Endothelial cell of umbilical vein (primary cell): ENCODE results near the gene TTLL11. TPM values are rescaled to one million over a fixed set of nuclear protein-coding genes. Genes with fewer than 3 reads are reported as not detected.

ENCODE experiments used
- BruUV-seq: library from RNA; stranded (reverse); fragments of 400-500 nt; replicated peaks from 2 replicates; lab custom pipeline; 2021; lab: Mats Ljungman, UMichigan
- CTCF ChIA-PET: fragments of 300-600, 350-600 bp; sonication (Branson Sonifier 250); formaldehyde crosslinking; loops from one replicate; lab custom pipeline; 2021; ENCODE audit warnings: antibody characterized with exemption, inconsistent platforms; lab: Charles Lee
- POLR2A ChIA-PET: fragments of 300-600, 350-600 bp; sonication (Branson Sonifier 250); formaldehyde crosslinking; loops from one replicate; lab custom pipeline; 2021; ENCODE audit warnings: antibody characterized with exemption, inconsistent platforms; lab: Charles Lee
- DNase-seq: peaks from one replicate; pipeline ENCODE4 v3.0.0-alpha.2; 2011; ENCODE audit warnings: low read depth, low spot score
- FAIRE-seq: peaks from 2 replicates; lab custom pipeline; 2011; peaks lifted over from hg19 to GRCh38; lab: Jason Lieb, UNC
- H2AFZ ChIP-seq: 2 replicates; pipeline ENCODE4 v1.6.0; 2012; ENCODE audit warnings: low read depth, low read length, control low read depth, inconsistent platforms
- H3K27ac ChIP-seq: 2 replicates; pipeline ENCODE4 v1.5.1; 2011; ENCODE audit warnings: low read depth, mild to moderate bottlenecking, control low read depth, low read length, moderate library complexity; ENCODE audit not compliant: insufficient read depth
- H3K27me3 ChIP-seq, 2 experiments: 2 replicates each; pipeline versions ENCODE4 v1.6.0 to v1.6.1; 2011; ENCODE audit warnings: low read length in 2 of 2, mixed read lengths in 1 of 2; ENCODE audit not compliant: control insufficient read depth in 2 of 2, insufficient read depth in 2 of 2
- H3K36me3 ChIP-seq, 2 experiments: 2 replicates in 1 of 2; 3 replicates in 1 of 2; pipeline ENCODE4 v1.5.1; 2011; ENCODE audit warnings: low read length in 2 of 2, mild to moderate bottlenecking in 1 of 2, moderate library complexity in 1 of 2; ENCODE audit not compliant: control insufficient read depth in 2 of 2, insufficient read depth in 2 of 2; ENCODE audit errors: extremely low read depth in 1 of 2
- H3K4me1 ChIP-seq: 3 replicates; pipeline ENCODE4 v1.5.1; 2011; ENCODE audit warnings: mild to moderate bottlenecking, low read length; ENCODE audit not compliant: control insufficient read depth, insufficient read depth; ENCODE audit errors: extremely low read depth
- H3K4me2 ChIP-seq: 2 replicates; pipeline ENCODE4 v1.6.1; 2011; ENCODE audit warnings: low read length, control low read depth, mixed read lengths; ENCODE audit not compliant: insufficient read depth
- H3K4me3 ChIP-seq, 3 experiments: fragments of 200-600 bp in 1 of 3; sonication (generic), shearing (Covaris generic) in 1 of 3; replicated peaks in 1 of 3; 2 replicates each; pipeline ENCODE4 v1.5.1; 2011 to 2016; ENCODE audit warnings: control low read depth in 3 of 3, low read length in 3 of 3, mild to moderate bottlenecking in 2 of 3, inconsistent platforms in 1 of 3, low read depth in 1 of 3, moderate library complexity in 1 of 3; ENCODE audit not compliant: insufficient read depth in 1 of 3
- H3K79me2 ChIP-seq: 2 replicates; pipeline ENCODE4 v1.6.0; 2012; ENCODE audit warnings: low read length, inconsistent platforms; ENCODE audit not compliant: control insufficient read depth, insufficient read depth
- H3K9ac ChIP-seq: replicated peaks from 2 replicates; pipeline ENCODE3; 2011; ENCODE audit warnings: low read length, control low read depth; ENCODE audit not compliant: insufficient read depth; ENCODE audit errors: extremely low read depth
- H3K9me1 ChIP-seq: replicated peaks from 3 replicates; pipeline ENCODE4 v1.6.0; 2011; ENCODE audit warnings: mild to moderate bottlenecking, low read length; ENCODE audit not compliant: control insufficient read depth, insufficient read depth; ENCODE audit errors: extremely low read depth
- H3K9me3 ChIP-seq: replicated peaks from 2 replicates; pipeline ENCODE4 v1.5.1; 2012; ENCODE audit warnings: low read length, inconsistent platforms; ENCODE audit not compliant: control insufficient read depth, insufficient read depth
- H4K20me1 ChIP-seq: replicated peaks from 2 replicates; pipeline ENCODE3; 2011; ENCODE audit warnings: mild to moderate bottlenecking, low read length; ENCODE audit not compliant: control insufficient read depth, insufficient read depth; ENCODE audit errors: extremely low read depth
- EZH2 ChIP-seq: IDR thresholded peaks from 2 replicates; pipeline ENCODE4 v1.6.1; 2012; ENCODE audit warnings: borderline replicate concordance, low read depth, mild to moderate bottlenecking, moderate library complexity, low read length, inconsistent platforms; ENCODE audit not compliant: severe bottlenecking
- FOS ChIP-seq: IDR thresholded peaks from 2 replicates; pipeline ENCODE4 v1.6.1; 2011; ENCODE audit warnings: mild to moderate bottlenecking, low read length, moderate library complexity, borderline replicate concordance; ENCODE audit not compliant: insufficient read depth
- GATA2 ChIP-seq: IDR thresholded peaks from 2 replicates; pipeline ENCODE4 v1.7.0; 2011; ENCODE audit warnings: low read depth, mild to moderate bottlenecking, moderate library complexity, mixed read lengths, low read length; ENCODE audit not compliant: insufficient read length, insufficient read depth
- JUN ChIP-seq: IDR thresholded peaks from 2 replicates; pipeline ENCODE4 v1.6.1; 2011; ENCODE audit warnings: borderline replicate concordance, low read depth; ENCODE audit not compliant: insufficient read length, insufficient read depth
- MYC ChIP-seq: IDR thresholded peaks from one replicate; pipeline ENCODE4 v1.6.1; 2011; ENCODE audit warnings: mild to moderate bottlenecking, low read depth, low read length
- POLR2A ChIP-seq: IDR thresholded peaks from 2 replicates; pipeline ENCODE4 v1.6.1; 2012; ENCODE audit warnings: low read depth, mild to moderate bottlenecking, control low read depth, low read length
- POLR2AphosphoS5 ChIP-seq: IDR thresholded peaks from 2 replicates; pipeline ENCODE4 v1.6.1; 2012; ENCODE audit warnings: low read depth, mild to moderate bottlenecking, control low read depth, low read length, moderate library complexity; ENCODE audit not compliant: insufficient read depth
- dilution Hi-C: fragments of 300-500 bp; cut with MboI; formaldehyde crosslinking; loops from one replicate; pipeline ENCODE4 v1.15.0; 2019; ENCODE audit warnings: low sequenced_read_pairs; ENCODE audit not compliant: extremely low pct_ligation_motif_present
- intact Hi-C: fragments of 100-400 bp; cut with micrococcal nuclease; formaldehyde crosslinking; loops from one replicate; pipeline ENCODE4 v1.10.0; 2022
- polyA plus RNA-seq, 4 experiments: library from polyadenylated mRNA; depleted of rRNA in 3 of 4; stranded (reverse) in 3 of 4; unstranded in 1 of 4; fragments of >200 nt; gene quantifications; 2 replicates each; pipeline versions ENCODE4 v1.2.1 to v1.2.3, GENCODE V29; 2011 to 2012; ENCODE audit warnings: missing spikeins in 1 of 4
- total RNA-seq: library from RNA; stranded (reverse); gene quantifications from 2 replicates; pipeline ENCODE4 v1.2.3, GENCODE V29; 2021
- TF ChIP-seq, protein P1 (sequence below), 2 donors: IDR thresholded peaks; 1 replicate in 1 of 2; 2 replicates in 1 of 2; pipeline ENCODE4 v1.5.1; 2011; ENCODE audit warnings: low read length in 2 of 2, mild to moderate bottlenecking in 2 of 2, moderate library complexity in 2 of 2, control low read depth in 1 of 2, inconsistent platforms in 1 of 2, low read depth in 1 of 2; ENCODE audit not compliant: insufficient read depth in 1 of 2; ENCODE audit errors: extremely low read depth in 1 of 2
- TF ChIP-seq, protein P2 (sequence below): IDR thresholded peaks from 2 replicates; pipeline ENCODE4 v1.6.1; 2011; ENCODE audit not compliant: insufficient read depth, insufficient read length

TTLL11 gene
- total and polyA plus RNA-seq, 2 donors (not counting 3 experiments of a cell fraction or from before 2014, with no cell fraction given), result 4.9 to 5.1 TPM

DNA sequence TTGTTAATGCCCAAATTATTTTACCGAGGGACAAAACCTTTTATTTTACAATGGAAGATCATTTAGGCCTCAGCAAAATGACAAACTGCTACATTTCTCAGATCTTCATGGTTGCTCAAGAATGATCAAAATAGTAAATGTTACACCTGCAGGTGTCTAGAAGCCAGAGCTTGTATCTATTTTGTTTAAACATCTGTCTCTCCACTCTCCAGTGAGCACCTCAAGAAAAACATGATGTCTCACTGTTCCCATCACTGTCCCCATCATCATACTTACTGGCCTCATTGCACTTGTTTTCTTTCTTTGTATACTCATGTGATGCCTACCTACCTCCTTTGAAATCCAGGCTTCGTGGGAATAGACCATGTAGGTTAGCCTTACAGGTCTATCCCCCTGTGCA, 149.6 kb downstream of the TTLL11 start:
- TF ChIP-seq, protein P1, sequence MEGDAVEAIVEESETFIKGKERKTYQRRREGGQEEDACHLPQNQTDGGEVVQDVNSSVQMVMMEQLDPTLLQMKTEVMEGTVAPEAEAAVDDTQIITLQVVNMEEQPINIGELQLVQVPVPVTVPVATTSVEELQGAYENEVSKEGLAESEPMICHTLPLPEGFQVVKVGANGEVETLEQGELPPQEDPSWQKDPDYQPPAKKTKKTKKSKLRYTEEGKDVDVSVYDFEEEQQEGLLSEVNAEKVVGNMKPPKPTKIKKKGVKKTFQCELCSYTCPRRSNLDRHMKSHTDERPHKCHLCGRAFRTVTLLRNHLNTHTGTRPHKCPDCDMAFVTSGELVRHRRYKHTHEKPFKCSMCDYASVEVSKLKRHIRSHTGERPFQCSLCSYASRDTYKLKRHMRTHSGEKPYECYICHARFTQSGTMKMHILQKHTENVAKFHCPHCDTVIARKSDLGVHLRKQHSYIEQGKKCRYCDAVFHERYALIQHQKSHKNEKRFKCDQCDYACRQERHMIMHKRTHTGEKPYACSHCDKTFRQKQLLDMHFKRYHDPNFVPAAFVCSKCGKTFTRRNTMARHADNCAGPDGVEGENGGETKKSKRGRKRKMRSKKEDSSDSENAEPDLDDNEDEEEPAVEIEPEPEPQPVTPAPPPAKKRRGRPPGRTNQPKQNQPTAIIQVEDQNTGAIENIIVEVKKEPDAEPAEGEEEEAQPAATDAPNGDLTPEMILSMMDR (IDR thresholded peaks at IDR 0.05; ENCODE audit: extremely low read depth in 1 of 2, insufficient read depth in 1 of 2, low read depth in 1 of 2, low read length in 2 of 2), result no peak
- no peak for TF ChIP-seq JUN
- TF ChIP-seq POLR2AphosphoS5, result no peak
- no peak for TF ChIP-seq MYC
- TF ChIP-seq, protein P2, sequence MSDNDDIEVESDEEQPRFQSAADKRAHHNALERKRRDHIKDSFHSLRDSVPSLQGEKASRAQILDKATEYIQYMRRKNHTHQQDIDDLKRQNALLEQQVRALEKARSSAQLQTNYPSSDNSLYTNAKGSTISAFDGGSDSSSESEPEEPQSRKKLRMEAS, result no peak
- no peak for TF ChIP-seq GATA2
- no peak for TF ChIP-seq FOS
- no peak for TF ChIP-seq EZH2
- no peak for TF ChIP-seq POLR2A
- no peak for DNase-seq
- Histone ChIP-seq H2AFZ (no peak overlapping the region), H3K36me3 (no peaks in the 10 kb centered on the region), H3K4me2 (no peak overlapping the region), H3K4me3 (no peak overlapping the region), H3K9me3 (no peaks in the 10 kb centered on the region), H3K9me1 (no peaks in the 10 kb centered on the region), H3K27me3 (no peaks in the 10 kb centered on the region), H3K27ac (no peak overlapping the region), H3K9ac (no peak overlapping the region), H4K20me1 (no peaks in the 10 kb centered on the region), H3K4me1 (peaks cover 4% of the 10 kb centered on the region), H3K79me2 (peaks cover 5% of the 10 kb centered on the region)
- no peak for FAIRE-seq
- ChIA-PET POLR2A (no interaction called here), CTCF (no interaction called here)
- intact Hi-C loops (no loop called here), dilution Hi-C loops (no loop called here)
- no TSS peak for BruUV-seq
